ENCODE data around the gene TMEM50B. TPM values are rescaled to one million over a fixed set of nuclear protein-coding genes. Genes with fewer than 3 reads are reported as not detected.

The TMEM50B gene
- total and polyA plus RNA-seq, 2 of the 8 experiments (the other 6 are each of a cell fraction or from before 2014, with no cell fraction given), result 16.8 to 20.5 TPM

GRCh38 chr21:33433001-33433400 is 46.8 kb downstream of the TMEM50B start:
- no peak overlapping the region for H3K56ac ChIP-seq (replicated peaks; ENCODE audit: insufficient read length, low read depth, low read length)
- H3K4me3 ChIP-seq (ENCODE audit: extremely low read depth in 1 of 4, insufficient read depth in 2 of 4, low read depth in 3 of 4, low read length in 4 of 4), result no peak overlapping the region
- FAIRE-seq (no peak), DNase-seq (ENCODE audit: low read depth in 1 of 2, low spot score in 2 of 2) (no peak)
- ChIA-PET POLR2A (ENCODE audit: partially characterized antibody) (interaction anchor here (1.3 kb wide), 1 partner anchor 93 kb away, joined by 3 read pairs; no protein-coding TSS in a partner anchor), CTCF (ENCODE audit: partially characterized antibody) (no interaction called here)
- no peak overlapping the region for H2AFZ ChIP-seq (ENCODE audit: low read length)
- H3K23ac ChIP-seq (ENCODE audit: insufficient read length), result no peak overlapping the region
- H3K36me3 ChIP-seq (ENCODE audit: control insufficient read depth in 2 of 4, insufficient read depth in 4 of 4, low read length in 3 of 4), result peaks cover 10 to 59% (median 43%) of the 10 kb centered on the region in 4 experiments; a peak in 7 of 8 replicates
- no peak overlapping the region for H2BK20ac ChIP-seq (ENCODE audit: low read length)
- no peak overlapping the region for H3K4me2 ChIP-seq (ENCODE audit: insufficient read depth in 1 of 2, low read depth in 2 of 2, low read length in 2 of 2)
- no peaks in the 10 kb centered on the region for H3K4me1 ChIP-seq (replicated peaks in 1 of 4; ENCODE audit: control insufficient read depth in 3 of 4, insufficient read depth in 4 of 4, low read length in 3 of 4)
- H4K5ac ChIP-seq (ENCODE audit: insufficient read length, low read depth, low read length), result no peak overlapping the region
- H4K91ac ChIP-seq (replicated peaks; ENCODE audit: insufficient read length, low read length), result no peak overlapping the region
- no peaks in the 10 kb centered on the region for H3K23me2 ChIP-seq (ENCODE audit: low read depth, low read length)
- H2AK5ac ChIP-seq (ENCODE audit: low read depth, low read length), result no peak overlapping the region
- H2BK15ac ChIP-seq (ENCODE audit: low read length), result no peak overlapping the region
- H3K27ac ChIP-seq (ENCODE audit: low read depth, low read length), result no peak overlapping the region
- H3K9me3 ChIP-seq (ENCODE audit: insufficient read depth in 2 of 2, low read depth in 1 of 2, low read length in 1 of 2), result no peaks in the 10 kb centered on the region
- TF ChIP-seq RAD21 (IDR thresholded peaks at IDR 0.05 in 1 of 2, conservative IDR thresholded peaks at IDR 0.05 in 1 of 2; ENCODE audit: low read depth in 2 of 2, low read length in 2 of 2), result no peak
- TF ChIP-seq NRF1 (IDR thresholded peaks at IDR 0.05; ENCODE audit: low read depth, low read length), result no peak
- TF ChIP-seq RXRA (IDR thresholded peaks at IDR 0.05; ENCODE audit: insufficient read depth, low read depth, low read length), result no peak
- no peaks in the 10 kb centered on the region for H3K79me2 ChIP-seq (ENCODE audit: control insufficient read depth in 1 of 2, insufficient read depth in 2 of 2, low read length in 2 of 2)
- no peak overlapping the region for H3K14ac ChIP-seq (ENCODE audit: insufficient read length)
- no peak overlapping the region for H3K9ac ChIP-seq (replicated peaks in 1 of 4; ENCODE audit: extremely low read depth in 1 of 4, low read depth in 3 of 4, low read length in 3 of 4)
- no peak overlapping the region for H2BK12ac ChIP-seq (ENCODE audit: low read depth, low read length)
- no peak overlapping the region for H3K4ac ChIP-seq (replicated peaks; ENCODE audit: insufficient read length, low read depth, low read length)
- H4K8ac ChIP-seq (ENCODE audit: extremely low read depth, insufficient read depth, low read length), result no peak overlapping the region
- no peaks in the 10 kb centered on the region for H3K79me1 ChIP-seq (ENCODE audit: low read depth, low read length)
- no peak overlapping the region for H3K18ac ChIP-seq (ENCODE audit: extremely low read depth, low read length)
- H3K27me3 ChIP-seq (replicated peaks in 1 of 4; ENCODE audit: control insufficient read depth in 3 of 4, extremely low read depth in 1 of 4, insufficient read depth in 3 of 4, low read length in 3 of 4), result no peaks in the 10 kb centered on the region
- no peaks in the 10 kb centered on the region for H4K20me1 ChIP-seq (replicated peaks in 1 of 2; ENCODE audit: control insufficient read depth in 1 of 2, insufficient read depth in 2 of 2, low read length in 2 of 2)
- H2BK5ac ChIP-seq (ENCODE audit: low read depth, low read length), result no peak overlapping the region
- WGBS, 2 experiments (ENCODE audit: extremely low coverage in 1 of 2, insufficient coverage in 1 of 2, insufficient read length in 1 of 2, insufficient replicate concordance in 2 of 2, low coverage in 1 of 2, low lambda C conversion rate in 2 of 2, missing lambda C conversion rate in 1 of 2), result 90% methylated on average over 8 of the region's 8 CpGs; no CpG with 5 or more reads in 1 of the 2 experiments
- no peak overlapping the region for H2BK120ac ChIP-seq (replicated peaks; ENCODE audit: low read depth, low read length)
